GM19397 (cell line): ENCODE measurements around the gene TMEM134.

Experiments
- ATAC-seq: cut with Tn5 transposase; IDR thresholded peaks from one replicate; pipeline ENCODE4 v1.9.1; 2021; ENCODE audit warnings: mild to moderate bottlenecking, moderate library complexity; ENCODE audit not compliant: unreplicated experiment

Gene TMEM134

DNA sequence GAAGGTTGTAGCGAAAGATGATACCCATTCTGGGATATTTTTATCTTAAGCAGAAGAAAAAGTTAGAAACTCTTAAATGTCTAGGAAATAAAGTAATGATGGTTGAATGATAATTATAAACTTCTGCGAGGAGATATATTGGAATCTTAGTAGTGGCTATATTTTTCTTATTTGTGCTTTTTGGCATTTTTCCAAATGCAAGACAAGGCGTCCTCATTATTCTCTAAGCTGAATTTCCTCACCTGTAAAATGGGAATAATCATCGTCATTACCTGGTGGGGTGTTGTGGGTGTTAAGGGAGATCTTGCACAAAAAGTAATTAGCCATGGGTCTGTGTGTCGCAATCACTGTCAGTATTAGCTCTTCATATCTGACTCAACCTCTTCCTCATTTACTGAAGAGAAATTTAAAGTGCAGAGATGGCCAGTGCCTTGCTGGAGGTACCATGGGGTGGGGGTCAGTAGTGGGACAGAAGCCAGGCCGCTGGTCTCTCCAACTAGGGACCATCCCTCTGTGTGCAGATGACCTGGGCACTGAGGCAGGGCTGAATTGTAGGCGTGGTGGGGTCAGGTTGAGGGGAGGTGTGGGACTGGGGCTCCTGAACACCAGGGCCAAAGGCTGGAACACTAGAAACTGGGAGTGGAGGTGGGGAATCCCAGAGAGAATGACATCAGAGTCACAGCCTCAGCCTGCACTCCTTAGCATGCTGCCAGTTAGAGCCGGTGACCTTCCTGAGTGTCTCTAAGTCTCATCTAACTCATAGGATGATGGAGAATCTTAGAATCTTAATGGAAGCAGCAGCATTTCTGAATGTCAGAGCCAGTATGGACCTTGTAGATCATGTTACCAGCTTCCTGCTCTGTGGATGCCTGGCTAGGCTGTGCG, 32.0 kb upstream of the TMEM134 start:
- ATAC-seq: no peak

DNA sequence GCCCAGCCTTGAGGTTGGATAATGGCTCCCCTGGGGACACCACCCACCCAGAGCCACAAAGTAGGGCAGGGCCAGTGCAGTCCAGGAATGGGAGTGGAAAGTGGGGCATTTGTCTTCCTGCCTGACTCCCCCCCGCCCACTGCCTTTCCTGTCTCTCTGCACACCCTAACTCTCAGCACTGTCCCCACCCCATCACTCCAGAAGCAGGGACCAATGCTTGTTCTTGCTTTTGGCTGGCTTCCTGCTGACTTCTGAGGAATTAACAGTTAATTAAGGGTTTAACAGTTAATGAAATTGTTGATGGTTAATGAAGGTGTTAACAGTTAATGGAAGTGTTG, 31.4 kb upstream of the TMEM134 start:
- ATAC-seq: no peak

DNA sequence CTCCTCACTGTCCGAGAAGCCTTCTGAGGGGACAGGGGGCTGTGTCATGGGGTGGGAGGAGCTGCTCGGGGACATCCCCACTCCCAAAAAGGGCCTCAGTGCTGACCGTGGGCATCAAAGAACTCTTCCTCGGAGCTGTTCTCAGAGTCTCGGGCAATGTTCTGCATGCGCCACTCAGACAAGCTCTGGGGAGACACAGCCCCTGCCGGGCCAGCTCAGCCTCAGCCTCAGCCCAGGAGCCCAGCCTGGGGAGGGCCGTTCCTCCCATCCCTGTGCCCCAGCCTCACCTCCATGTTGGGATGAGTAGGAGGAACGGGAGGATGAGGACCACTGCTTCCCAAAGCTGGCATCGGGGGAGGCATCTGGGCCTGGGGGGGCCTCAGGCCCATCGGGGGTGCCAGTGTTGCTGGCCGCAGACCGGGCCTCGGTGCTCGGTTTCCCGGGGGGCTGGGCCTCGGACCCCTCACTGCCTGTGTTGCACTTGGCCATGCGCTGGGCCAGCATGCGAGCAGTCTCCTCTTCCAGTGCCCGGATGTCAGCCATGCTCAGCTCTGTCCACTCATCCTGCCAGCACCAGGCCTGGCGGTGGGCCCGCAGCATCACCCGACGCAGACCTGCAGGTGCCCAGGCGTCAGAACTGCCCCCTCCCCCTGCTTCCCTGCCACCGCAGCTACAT, 30.9 kb upstream of the TMEM134 start:
- ATAC-seq: no peak

DNA sequence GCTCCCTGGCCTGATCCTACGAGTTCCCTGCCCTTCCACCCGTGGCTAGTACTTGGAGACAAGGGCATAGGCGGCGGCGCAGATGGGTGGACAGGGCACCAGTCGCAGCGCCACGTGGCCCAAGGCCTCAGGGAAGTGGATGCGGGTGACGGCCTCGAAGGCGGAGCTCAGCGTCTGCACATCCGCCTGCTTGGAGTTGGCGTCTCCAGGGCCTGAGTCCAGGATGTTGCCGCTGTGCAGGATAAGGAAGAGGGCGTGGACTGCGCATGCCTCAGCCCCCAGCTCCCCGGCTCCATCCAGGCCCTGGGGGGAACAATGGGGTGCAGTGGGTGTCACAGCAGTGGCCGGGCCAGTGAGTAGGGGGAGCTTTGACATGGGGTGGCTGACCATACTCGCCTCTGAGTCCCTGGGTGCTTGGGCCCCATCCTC, 29.5 kb upstream of the TMEM134 start:
- ATAC-seq: no peak

DNA sequence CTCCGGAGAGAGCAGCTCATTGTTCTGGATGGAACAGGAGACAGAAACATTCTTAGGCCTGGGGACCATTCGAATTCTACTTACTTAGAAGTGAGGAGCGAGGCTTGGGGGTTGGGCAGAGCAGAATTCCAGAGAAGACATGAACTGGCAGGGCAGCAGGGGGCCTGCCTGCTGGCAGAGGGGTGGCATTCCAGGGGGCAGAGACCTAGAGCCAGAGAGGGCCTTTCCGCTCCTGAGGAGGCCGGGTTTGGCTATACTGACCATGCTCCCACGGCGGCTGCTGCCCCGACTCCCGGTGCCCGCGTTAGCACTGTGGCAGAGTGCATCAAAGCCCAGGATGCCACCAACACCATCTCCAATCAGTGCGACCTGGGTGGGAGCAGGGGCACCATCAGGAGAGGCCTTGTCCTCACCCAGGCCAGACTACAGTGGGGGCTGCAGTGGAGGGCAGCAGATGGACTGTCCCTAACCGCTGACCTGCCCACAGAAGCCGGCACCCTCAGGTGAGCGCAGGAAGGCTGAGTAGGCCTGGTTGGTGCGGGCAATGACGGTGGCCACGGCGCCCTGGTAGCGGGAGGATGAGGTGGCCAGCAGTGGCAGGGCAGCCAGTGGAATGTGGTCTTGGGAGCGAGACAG, 28.7 kb upstream of the TMEM134 start:
- no peak for ATAC-seq

DNA sequence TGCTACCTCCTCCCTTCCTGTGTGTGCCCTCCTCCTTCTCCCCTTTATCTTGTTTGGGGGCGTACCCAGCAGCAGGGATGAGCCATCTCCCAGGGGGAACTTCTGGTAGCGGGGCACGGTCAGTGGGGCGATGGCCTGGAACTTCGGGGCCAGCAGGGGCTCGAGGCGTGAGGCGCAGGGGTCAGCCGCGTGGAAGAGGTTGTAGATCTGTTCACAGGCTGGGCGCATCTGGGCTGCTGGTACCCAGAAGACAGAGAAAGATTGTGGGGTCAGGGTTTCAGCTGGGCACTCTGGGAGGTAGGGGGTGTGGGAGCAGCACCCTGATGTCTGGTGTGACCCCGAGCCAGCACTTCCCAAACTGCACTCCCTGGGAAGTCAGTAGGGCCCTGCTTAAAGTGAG, 27.1 kb upstream of the TMEM134 start:
- ATAC-seq: no peak

DNA sequence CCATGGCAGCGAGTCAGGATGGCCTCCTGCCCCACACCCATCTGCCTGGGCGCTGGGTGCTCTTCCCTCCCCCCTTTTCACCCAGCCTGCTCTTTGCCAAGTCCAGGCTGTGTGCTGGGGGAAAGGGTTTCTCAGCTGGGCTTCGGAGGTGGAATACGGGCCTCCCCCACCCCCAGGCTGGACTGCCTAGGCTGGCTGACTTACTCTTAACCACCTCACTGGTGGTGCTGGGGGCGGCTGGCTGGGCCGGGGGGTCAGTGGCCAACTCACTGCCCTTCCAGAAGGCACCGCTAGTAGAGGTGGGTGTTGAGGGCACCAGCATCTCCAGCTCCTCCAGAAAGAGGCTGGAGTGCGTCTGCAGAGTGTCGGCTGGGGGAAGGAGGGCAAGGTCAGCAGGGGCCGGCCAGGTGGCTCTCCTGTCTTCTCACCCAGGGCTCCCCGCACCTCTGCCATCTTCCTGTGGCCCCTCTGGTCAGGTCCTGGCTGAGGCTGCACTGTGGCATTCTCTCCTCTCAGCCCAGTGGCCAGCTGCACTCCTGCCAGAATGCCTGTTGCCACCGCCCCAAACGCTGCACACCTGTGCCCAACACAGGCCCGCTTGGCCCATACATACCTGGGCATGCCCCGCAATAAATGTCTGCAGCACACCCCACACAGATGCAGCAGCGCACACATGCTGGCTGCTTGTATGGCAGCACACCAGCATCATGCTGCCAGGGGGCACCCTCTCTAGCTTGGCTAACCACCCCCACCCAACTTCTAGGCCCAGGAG, 26.4 kb upstream of the TMEM134 start:
- no peak for ATAC-seq

DNA sequence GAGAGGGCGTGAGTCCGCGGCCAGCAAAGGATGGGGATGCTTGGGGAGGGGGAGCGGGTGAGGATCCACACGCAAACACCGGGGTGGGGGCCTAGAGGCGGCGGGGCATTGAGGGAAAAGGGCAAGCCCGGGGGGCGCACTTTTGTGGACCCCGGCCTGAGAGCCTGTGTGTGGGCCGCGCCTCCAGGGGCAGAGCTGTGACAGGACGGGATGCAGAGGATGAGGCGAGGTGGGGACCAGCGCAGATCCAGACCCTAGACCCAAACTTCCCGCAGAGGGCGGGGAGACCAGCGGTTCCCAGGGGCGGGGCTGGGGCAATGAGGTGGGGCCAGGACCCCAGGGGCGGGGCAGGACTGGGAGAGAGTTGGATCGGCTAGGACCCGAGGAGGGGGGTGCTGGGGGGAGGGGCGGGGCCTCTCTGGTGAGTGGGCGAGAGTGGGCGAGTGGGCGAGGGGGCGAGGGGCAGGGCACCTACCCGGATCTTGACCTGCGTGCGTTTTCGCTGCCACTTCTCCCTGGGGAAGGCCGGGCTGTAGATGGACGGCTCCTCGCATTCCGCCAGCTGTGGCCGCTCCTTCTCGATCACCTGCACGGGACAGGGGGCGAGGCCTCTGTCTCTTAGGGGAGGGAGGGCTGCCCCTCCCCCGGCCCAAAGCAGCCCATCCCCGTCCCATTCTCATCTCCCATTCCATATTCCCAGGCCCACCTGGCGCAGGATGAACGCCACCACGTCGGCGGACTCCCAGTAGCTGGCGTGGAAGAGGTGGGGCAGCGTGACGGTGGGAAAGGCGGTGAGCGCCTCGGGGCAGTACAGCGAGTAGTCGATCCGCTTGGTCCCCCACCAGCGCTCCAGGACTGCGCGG, 25.6 kb upstream of the TMEM134 start:
- ATAC-seq: no peak

DNA sequence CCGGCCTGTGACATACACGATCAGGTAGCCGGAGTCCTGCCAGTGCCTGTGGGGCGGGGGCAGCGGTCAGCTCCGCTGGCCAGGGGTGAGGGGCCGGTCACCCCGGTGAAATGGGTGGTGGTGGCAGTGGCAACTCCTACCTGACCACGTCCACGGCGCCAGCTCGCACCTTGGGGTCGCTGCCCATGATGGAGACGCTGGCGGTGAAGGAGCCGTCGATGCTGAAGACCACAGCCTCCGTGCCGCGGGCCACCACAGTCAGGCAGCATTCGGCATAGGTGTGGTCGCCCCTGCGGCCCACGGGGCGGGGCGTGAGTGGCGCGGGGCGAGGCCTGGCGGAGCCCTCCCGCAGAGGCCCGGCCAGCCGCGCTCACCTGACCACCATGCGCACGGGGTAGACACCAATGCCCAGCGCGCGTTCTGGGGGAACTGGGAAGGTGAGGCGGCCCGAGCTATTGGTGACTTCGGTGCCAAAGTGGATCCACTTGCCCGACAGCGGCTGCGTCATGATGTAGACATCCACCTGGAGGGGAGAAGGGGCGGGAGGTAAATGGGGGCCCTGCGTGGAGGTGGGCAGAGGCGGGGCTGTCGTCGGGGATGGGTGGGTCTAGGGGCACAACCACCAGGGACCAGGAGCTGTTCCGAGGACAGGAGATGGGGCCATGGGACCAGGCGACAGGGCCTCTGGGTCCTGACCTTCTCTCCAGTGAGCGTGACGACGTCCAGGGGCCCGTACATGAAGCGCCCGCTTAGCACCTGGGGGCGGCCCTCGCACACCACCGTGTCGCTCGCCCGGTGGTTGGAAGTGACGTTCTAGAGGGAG, 24.7 kb upstream of the TMEM134 start:
- ATAC-seq: no peak

DNA sequence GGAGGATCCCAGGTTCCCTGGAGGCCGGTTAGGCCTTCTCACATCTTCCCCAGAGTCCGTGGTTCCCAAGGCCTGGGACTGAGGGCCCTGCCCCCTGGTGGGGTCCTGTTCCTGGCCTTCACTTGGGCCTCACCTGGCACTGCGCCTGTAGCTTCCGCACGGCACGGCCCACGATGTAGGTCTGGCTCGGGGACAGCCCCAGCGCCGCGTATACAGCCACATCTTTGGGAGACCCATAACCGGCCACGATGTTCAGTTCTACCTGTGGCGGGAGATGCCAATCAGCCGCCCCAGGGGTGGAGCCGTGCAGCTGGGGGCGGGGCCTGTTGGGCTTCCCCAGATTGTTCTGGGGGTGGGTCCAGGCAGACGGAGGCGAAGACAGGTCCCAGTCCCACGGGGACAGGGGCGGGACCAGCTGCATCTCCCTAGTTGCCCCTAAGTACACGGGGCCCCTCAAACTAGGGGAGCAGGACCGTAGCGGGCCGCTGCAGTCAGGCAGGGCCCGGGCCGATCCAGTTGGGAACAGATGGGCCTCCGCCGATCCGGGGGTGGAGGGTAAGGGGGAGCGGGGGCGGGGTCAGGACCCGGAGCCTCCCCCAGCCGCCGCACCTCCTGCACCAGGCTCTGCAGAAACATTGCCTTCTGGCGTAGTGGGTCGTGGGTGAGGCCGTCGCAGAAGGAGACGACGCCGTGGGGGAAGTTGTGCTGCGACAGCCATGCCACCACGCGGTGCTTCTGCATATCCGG, 23.9 kb upstream of the TMEM134 start:
- no peak for ATAC-seq

DNA sequence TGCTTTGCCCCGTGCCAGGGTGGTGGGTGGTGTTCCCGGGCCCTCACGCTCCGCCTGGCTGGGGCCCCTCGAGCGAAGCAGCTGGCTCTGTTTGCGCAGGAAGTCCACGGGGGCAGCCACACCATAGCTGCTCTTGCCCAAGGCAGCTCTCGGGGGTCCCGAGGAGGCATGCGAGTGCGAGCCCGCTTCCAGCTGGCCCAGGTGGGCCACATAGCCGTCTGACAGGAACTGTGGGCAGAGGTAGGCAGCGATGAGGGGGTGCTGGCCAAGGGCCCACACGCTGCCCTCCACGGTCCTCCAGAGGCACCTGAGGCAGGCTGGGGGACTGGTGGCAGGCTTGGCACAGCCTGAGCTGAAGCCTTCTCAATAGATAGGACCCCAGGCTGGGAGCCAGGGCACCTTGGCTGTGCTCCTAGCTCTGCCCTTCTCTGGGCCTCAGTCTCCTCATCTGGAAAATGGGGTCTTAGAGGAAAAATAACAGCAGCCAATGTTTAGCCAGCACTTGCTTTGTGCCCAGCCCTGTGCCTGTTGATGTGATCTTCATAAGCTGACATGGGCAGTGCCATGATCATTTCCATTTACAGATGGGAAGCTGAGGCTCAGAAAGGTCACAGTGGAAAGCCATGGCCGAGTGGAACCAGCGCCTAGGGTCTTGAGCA, 23.1 kb upstream of the TMEM134 start:
- ATAC-seq: no peak

DNA sequence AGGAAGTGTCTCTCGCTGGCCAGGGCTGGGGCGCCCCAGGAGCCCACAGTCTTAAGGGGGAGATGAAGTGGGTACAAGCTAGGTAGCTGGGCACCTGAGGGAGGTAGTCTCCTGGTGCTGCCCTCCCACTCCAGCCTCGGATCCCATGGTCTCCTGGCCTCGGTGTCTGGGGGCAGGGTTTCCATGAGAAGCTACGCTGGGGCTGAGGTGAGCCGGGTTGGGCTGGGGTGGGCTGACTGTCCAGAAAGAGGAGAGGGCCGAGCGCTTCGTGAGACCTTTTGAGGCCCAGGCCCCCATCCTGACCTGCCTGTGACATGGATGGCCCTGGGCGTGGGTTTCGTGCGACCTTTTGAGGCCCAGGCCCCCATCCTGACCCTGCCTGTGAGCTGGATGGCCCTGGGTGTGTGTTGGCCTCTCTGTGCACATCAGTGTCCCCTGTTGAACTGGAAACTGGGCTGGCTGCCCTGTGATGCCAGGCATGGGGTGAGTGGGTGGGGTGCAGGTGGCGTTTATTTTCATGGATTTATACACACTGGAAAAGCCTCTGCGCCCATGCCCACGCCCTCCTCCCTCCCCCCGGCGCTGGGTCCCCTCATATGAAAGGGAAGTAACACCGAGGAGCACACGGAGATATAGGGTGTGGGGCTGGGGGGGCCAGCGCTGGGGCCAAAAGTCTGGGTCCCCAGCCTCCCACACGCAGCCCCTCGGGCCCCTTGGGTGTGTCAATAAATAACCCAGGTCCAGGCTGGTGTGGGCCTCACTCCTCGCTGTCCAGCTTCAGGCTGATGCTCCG, 22.4 kb upstream of the TMEM134 start:
- ATAC-seq: no peak

DNA sequence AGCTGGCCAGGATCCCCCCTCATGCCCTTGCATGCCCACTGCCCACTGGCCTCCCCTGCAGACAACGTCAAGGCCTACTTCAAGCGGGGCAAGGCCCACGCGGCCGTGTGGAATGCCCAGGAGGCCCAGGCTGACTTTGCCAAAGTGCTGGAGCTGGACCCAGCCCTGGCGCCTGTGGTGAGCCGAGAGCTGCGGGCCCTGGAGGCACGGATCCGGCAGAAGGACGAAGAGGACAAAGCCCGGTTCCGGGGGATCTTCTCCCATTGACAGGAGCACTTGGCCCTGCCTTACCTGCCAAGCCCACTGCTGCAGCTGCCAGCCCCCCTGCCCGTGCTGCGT, 21.6 kb upstream of the TMEM134 start:
- ATAC-seq: no peak

DNA sequence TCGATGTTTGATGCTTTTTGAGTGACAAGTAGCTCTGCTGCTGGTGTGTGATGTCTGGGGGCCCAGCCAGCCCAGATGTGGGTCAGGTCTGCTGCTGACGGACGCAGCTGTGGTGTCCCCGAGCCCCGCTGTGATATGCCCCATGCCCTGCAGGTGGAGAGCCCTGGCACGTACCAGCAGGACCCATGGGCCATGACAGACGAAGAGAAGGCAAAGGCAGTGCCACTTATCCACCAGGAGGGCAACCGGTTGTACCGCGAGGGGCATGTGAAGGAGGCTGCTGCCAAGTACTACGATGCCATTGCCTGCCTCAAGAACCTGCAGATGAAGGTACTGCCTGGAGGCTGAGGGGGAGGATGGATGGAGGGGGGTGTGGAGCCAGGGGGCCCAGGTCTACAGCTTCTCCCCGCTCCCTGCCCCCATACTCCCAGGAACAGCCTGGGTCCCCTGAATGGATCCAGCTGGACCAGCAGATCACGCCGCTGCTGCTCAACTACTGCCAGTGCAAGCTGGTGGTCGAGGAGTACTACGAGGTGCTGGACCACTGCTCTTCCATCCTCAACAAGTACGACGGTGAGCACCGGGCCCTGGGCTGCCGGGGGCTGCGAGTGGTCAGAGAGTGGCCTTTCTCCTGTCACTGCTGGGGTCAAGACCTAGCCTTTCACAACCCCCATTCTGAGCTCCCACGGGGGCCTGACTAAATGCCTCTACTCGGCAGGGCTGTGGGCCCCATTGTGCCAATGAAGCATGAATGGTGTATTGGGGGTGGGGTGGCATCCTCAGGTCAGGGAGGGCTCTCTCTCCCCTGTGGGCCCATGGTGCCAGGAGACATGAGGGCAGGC, 21.1 kb upstream of the TMEM134 start:
- ATAC-seq: no peak

DNA sequence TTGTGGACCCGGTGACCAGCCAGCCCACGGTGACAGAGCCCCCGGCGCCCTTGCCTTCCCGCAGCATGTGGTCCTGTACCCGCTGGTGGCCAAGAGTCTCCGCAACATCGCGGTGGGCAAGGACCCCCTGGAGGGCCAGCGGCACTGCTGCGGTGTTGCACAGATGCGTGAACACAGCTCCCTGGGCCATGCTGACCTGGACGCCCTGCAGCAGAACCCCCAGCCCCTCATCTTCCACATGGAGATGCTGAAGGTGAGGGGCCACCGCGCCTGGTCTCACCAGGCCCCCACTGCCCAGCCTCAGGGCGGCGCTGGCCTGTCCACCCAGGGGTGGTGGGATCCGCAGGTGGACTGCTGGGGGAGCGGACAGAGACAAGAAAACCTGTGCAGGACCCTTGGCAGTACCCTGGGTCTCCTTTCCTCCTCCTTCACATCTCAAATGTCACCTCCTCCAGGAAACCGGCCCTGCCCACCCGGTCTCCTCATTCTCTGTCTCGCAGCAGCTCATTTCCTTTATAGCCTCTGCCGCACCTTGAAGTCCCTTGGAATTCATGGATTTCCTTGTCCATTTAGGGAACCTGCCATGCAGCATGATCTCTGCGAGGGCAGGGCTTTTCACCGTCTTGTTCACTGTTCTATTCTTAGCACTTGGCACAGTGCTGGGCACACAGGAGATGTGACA, 20.3 kb upstream of the TMEM134 start:
- no peak for ATAC-seq
